Upper lobe of right lung (tissue), 1 donor: Measurements from ENCODE around the gene GALNT6. TPM values are rescaled to one million over a fixed set of nuclear protein-coding genes. Genes with fewer than 3 reads are reported as not detected.

Experiments used
- ATAC-seq: fragments of 200-7000 bp; cut with Tn5 transposase; one replicate; pipeline ENCODE4 v1.9.1; 2020; ENCODE audit warnings: mild to moderate bottlenecking, moderate library complexity
- DNase-seq: peaks from one replicate; pipeline ENCODE4 v3.0.0-alpha.2; 2020
- H3K27ac ChIP-seq: fragments of 200-600 bp; one replicate; pipeline ENCODE4 v1.8.0; 2022
- H3K27me3 ChIP-seq: fragments of 200-600 bp; one replicate; pipeline ENCODE4 v1.8.0; 2022; ENCODE audit warnings: mild to moderate bottlenecking
- H3K36me3 ChIP-seq: fragments of 200-600 bp; one replicate; pipeline ENCODE4 v1.8.0; 2022
- H3K4me1 ChIP-seq: fragments of 200-600 bp; one replicate; pipeline ENCODE4 v1.8.0; 2022
- H3K4me3 ChIP-seq: fragments of 200-600 bp; one replicate; pipeline ENCODE4 v1.8.0; 2022; ENCODE audit warnings: mild to moderate bottlenecking
- H3K9me3 ChIP-seq: fragments of 200-600 bp; one replicate; pipeline ENCODE4 v1.8.0; 2022
- CTCF ChIP-seq: fragments of 200-600 bp; IDR thresholded peaks from one replicate; pipeline ENCODE4 v1.8.0; 2022; ENCODE audit warnings: antibody characterized with exemption
- intact Hi-C: fragments of 100-400 bp; cut with DNase I; formaldehyde crosslinking; loops from one replicate; pipeline ENCODE4 v1.11.0; 2022
- total RNA-seq: library from RNA; stranded (reverse); fragmentation: NEBNext Ultra II Directional; extraction: Animal tissue kit (Norgen Biotek cat#: 25700); gene quantifications from one replicate; pipeline ENCODE4 v1.2.1, GENCODE V29; 2021
- donor health status: DM: no; HTN: yes; CAD: no; lungs with severe emphysema.

Gene GALNT6
- total RNA-seq, 1 donor from 2014 or later: 16.6 TPM

GRCh38 chr12:51378749-51379148 lies 12.5 kb downstream of the GALNT6 start:
- TF ChIP-seq CTCF: no peak
- DNase-seq (no peak), ATAC-seq (no peak)
- H3K4me1 ChIP-seq: peaks cover 8% of the 10 kb centered on the region
- intact Hi-C loops: no loop called here
- H3K27ac ChIP-seq: no peak overlapping the region
- H3K4me3 ChIP-seq: no peak overlapping the region
- no peaks in the 10 kb centered on the region for H3K36me3 ChIP-seq
- H3K27me3 ChIP-seq: no peaks in the 10 kb centered on the region
- H3K9me3 ChIP-seq: no peaks in the 10 kb centered on the region

- DNase-seq: no peak
- intact Hi-C loops: no loop called here
Measured at GRCh38 chr12:51377099-51377984, 13.9 kb downstream of the GALNT6 start.

GRCh38 chr12:51374856-51375255 lies 16.4 kb downstream of the GALNT6 start:
- Histone ChIP-seq H3K4me3 (no peak overlapping the region), H3K27me3 (no peaks in the 10 kb centered on the region), H3K4me1 (peaks cover 20% of the 10 kb centered on the region), H3K36me3 (no peaks in the 10 kb centered on the region), H3K27ac (peak overlapping the region; percentile 17), H3K9me3 (no peaks in the 10 kb centered on the region)
- ATAC-seq (no peak), DNase-seq (no peak)
- TF ChIP-seq CTCF: no peak
- intact Hi-C loops: no loop called here

More at GRCh38 chr12:51377099-51377984, 13.9 kb downstream of the GALNT6 start:
- no peak for TF ChIP-seq CTCF
- ATAC-seq: no peak
- no peaks in the 10 kb centered on the region for H3K36me3 ChIP-seq
- H3K27ac ChIP-seq: no peak overlapping the region
- peaks cover 8% of the 10 kb centered on the region for H3K4me1 ChIP-seq
- no peaks in the 10 kb centered on the region for H3K27me3 ChIP-seq
- no peaks in the 10 kb centered on the region for H3K9me3 ChIP-seq
- H3K4me3 ChIP-seq: no peak overlapping the region

GRCh38 chr12:51374361-51374760 lies 16.8 kb downstream of the GALNT6 start:
- H3K9me3 ChIP-seq: no peaks in the 10 kb centered on the region
- no peaks in the 10 kb centered on the region for H3K27me3 ChIP-seq
- peak overlapping the region; percentile 17 for H3K27ac ChIP-seq
- H3K36me3 ChIP-seq: no peaks in the 10 kb centered on the region
- TF ChIP-seq CTCF: no peak
- peaks cover 25% of the 10 kb centered on the region for H3K4me1 ChIP-seq
- no peak for DNase-seq
- no peak for ATAC-seq
- H3K4me3 ChIP-seq: no peak overlapping the region
- intact Hi-C loops: no loop called here

GRCh38 chr12:51373187-51373586 lies 18.0 kb downstream of the GALNT6 start:
- no peaks in the 10 kb centered on the region for H3K9me3 ChIP-seq
- ATAC-seq (no peak), DNase-seq (no peak)
- no peak for TF ChIP-seq CTCF
- H3K27me3 ChIP-seq: no peaks in the 10 kb centered on the region
- H3K27ac ChIP-seq: no peak overlapping the region
- intact Hi-C loops: no loop called here
- no peak overlapping the region for H3K4me3 ChIP-seq
- no peaks in the 10 kb centered on the region for H3K36me3 ChIP-seq
- H3K4me1 ChIP-seq: peaks cover 33% of the 10 kb centered on the region
